Naive B cell (primary cell): ENCODE data around the gene CRADD. TPM values are rescaled to one million over a fixed set of nuclear protein-coding genes. Genes with fewer than 3 reads are reported as not detected.

ENCODE experiments used
- ATAC-seq, 2 donors: fragments of 150-1000 bp; cut with Tn5 transposase; 2 replicates each; pipeline ENCODE4 v1.10.0; 2021; ENCODE audit warnings: low read depth in 2 of 2, mild to moderate bottlenecking in 2 of 2, moderate library complexity in 2 of 2
- DNase-seq: peaks from one replicate; pipeline ENCODE4 v3.0.0; 2022
- H3K27ac Mint-ChIP-seq, 6 donors: one replicate each; pipeline ENCODE4 v1.8.0; 2020 to 2022; ENCODE audit warnings: mild to moderate bottlenecking in 6 of 6, mixed read lengths in 6 of 6, moderate library complexity in 5 of 6, inconsistent platforms in 2 of 6
- H3K27me3 Mint-ChIP-seq, 3 donors: one replicate each; pipeline ENCODE4 v1.8.0; 2021 to 2022; ENCODE audit warnings: mixed read lengths in 3 of 3, mild to moderate bottlenecking in 1 of 3
- H3K36me3 Mint-ChIP-seq, 2 donors: one replicate each; pipeline ENCODE4 v1.8.0; 2020 to 2022; ENCODE audit warnings: mixed read lengths in 2 of 2, inconsistent platforms in 1 of 2, mild to moderate bottlenecking in 1 of 2
- H3K4me1 Mint-ChIP-seq, 3 donors: one replicate each; pipeline ENCODE4 v1.8.0; 2020 to 2022; ENCODE audit warnings: mixed read lengths in 3 of 3, inconsistent platforms in 1 of 3, mild to moderate bottlenecking in 1 of 3, moderate library complexity in 1 of 3
- H3K4me3 Mint-ChIP-seq, 8 donors: one replicate each; pipeline ENCODE4 v1.8.0; 2020 to 2022; ENCODE audit warnings: mild to moderate bottlenecking in 8 of 8, mixed read lengths in 8 of 8, moderate library complexity in 8 of 8, inconsistent platforms in 2 of 8
- H3K9me3 Mint-ChIP-seq, 7 donors: one replicate each; pipeline ENCODE4 v1.8.0; 2020 to 2022; ENCODE audit warnings: mixed read lengths in 7 of 7, mild to moderate bottlenecking in 5 of 7, inconsistent platforms in 2 of 7, moderate library complexity in 1 of 7
- polyA plus RNA-seq, 6 donors: library from polyadenylated mRNA; unstranded; fragments of 300-500 nt; fragmentation: Illumina TruSeq; gene quantifications; one replicate each; pipeline ENCODE4 v1.2.3, GENCODE V29; 2021; ENCODE audit warnings: low read depth in 6 of 6

The CRADD gene
- polyA plus RNA-seq, 6 donors from 2014 or later = 11.1 to 21.1 (median 11.1) TPM

GRCh38 chr12:93736640-93737178 lies 59.5 kb downstream of the CRADD start:
- DNase-seq = no peak
- Mint-ChIP-seq H3K36me3 (peaks cover 0 to 12% of the 10 kb centered on the region in 2 donors), H3K4me1 (peaks cover 27 to 29% (median 29%) of the 10 kb centered on the region in 3 donors), H3K27ac (no peak overlapping the region), H3K9me3 (peaks cover 0 to 3% (median 0%) of the 10 kb centered on the region in 7 donors), H3K4me3 (no peak overlapping the region), H3K27me3 (peaks cover 0 to 8% (median 0%) of the 10 kb centered on the region in 3 donors)
- no peak for ATAC-seq

- H3K27me3 Mint-ChIP-seq = peaks cover 0 to 8% (median 0%) of the 10 kb centered on the region in 3 donors
- peak overlapping the region in 1 of 8 donors; percentile 39 for H3K4me3 Mint-ChIP-seq
- H3K36me3 Mint-ChIP-seq = peaks cover 0 to 12% of the 10 kb centered on the region in 2 donors
- peaks cover 0 to 3% (median 0%) of the 10 kb centered on the region in 7 donors for H3K9me3 Mint-ChIP-seq
- ATAC-seq (no peak), DNase-seq (no peak)
- H3K27ac Mint-ChIP-seq = peak overlapping the region in 2 of 6 donors; percentile 18 to 46
- peaks cover 33 to 35% (median 33%) of the 10 kb centered on the region in 3 donors for H3K4me1 Mint-ChIP-seq
Observed at GRCh38 chr12:93737457-93738198, 60.5 kb downstream of the CRADD start.

- Mint-ChIP-seq H3K36me3 (peaks cover 0 to 12% of the 10 kb centered on the region in 2 donors), H3K9me3 (peaks cover 0 to 3% (median 0%) of the 10 kb centered on the region in 7 donors), H3K27ac (peak overlapping the region in 5 of 6 donors; percentile 18 to 81 (median 39)), H3K4me3 (peak overlapping the region in 6 of 8 donors; percentile 14 to 70 (median 62)), H3K27me3 (peaks cover 0 to 8% (median 0%) of the 10 kb centered on the region in 3 donors), H3K4me1 (peaks cover 36 to 38% (median 38%) of the 10 kb centered on the region in 3 donors)
- no peak for ATAC-seq
- DNase-seq = no peak
Observed at GRCh38 chr12:93738199-93739058, 61.3 kb downstream of the CRADD start.

GRCh38 chr12:93740751-93741150 lies 63.6 kb downstream of the CRADD start:
- H3K9me3 Mint-ChIP-seq = no peaks in the 10 kb centered on the region
- H3K27me3 Mint-ChIP-seq = peaks cover 0 to 8% (median 0%) of the 10 kb centered on the region in 3 donors
- peaks cover 25 to 39% (median 38%) of the 10 kb centered on the region in 3 donors for H3K4me1 Mint-ChIP-seq
- DNase-seq (no peak), ATAC-seq (no peak)
- H3K36me3 Mint-ChIP-seq = no peaks in the 10 kb centered on the region
- H3K4me3 Mint-ChIP-seq = peak overlapping the region; percentile 74 to 96 (median 92)
- H3K27ac Mint-ChIP-seq = peak overlapping the region in 3 of 6 donors; percentile 5 to 94 (median 55)

- ATAC-seq = peak; percentile 38 to 46
- peaks cover 0 to 8% (median 0%) of the 10 kb centered on the region in 3 donors for H3K27me3 Mint-ChIP-seq
- DNase-seq = no peak
- H3K4me3 Mint-ChIP-seq = peak overlapping the region; percentile 81 to 96 (median 92)
- H3K9me3 Mint-ChIP-seq = no peaks in the 10 kb centered on the region
- peaks cover 25 to 39% (median 38%) of the 10 kb centered on the region in 3 donors for H3K4me1 Mint-ChIP-seq
- H3K27ac Mint-ChIP-seq = peak overlapping the region; percentile 4 to 94 (median 63)
- no peaks in the 10 kb centered on the region for H3K36me3 Mint-ChIP-seq
Observed at GRCh38 chr12:93741659-93742109, 64.5 kb downstream of the CRADD start.

GRCh38 chr12:93742110-93742934 lies 65.1 kb downstream of the CRADD start:
- Mint-ChIP-seq H3K27me3 (peaks cover 0 to 8% (median 0%) of the 10 kb centered on the region in 3 donors), H3K9me3 (no peaks in the 10 kb centered on the region), H3K4me3 (peak overlapping the region; percentile 81 to 96 (median 94)), H3K27ac (peak overlapping the region; percentile 38 to 94 (median 81)), H3K36me3 (no peaks in the 10 kb centered on the region), H3K4me1 (peaks cover 25 to 41% (median 39%) of the 10 kb centered on the region in 3 donors)
- peak; percentile 92 for ATAC-seq
- DNase-seq = peak; percentile 53

GRCh38 chr12:93743229-93743998 lies 66.2 kb downstream of the CRADD start:
- peak overlapping the region; percentile 60 to 96 (median 94) for H3K4me3 Mint-ChIP-seq
- no peaks in the 10 kb centered on the region for H3K36me3 Mint-ChIP-seq
- ATAC-seq = no peak
- H3K27ac Mint-ChIP-seq = peak overlapping the region in 3 of 6 donors; percentile 53 to 90 (median 78)
- no peaks in the 10 kb centered on the region for H3K9me3 Mint-ChIP-seq
- DNase-seq = no peak
- H3K27me3 Mint-ChIP-seq = peaks cover 0 to 2% (median 0%) of the 10 kb centered on the region in 3 donors
- H3K4me1 Mint-ChIP-seq = peaks cover 19 to 34% (median 29%) of the 10 kb centered on the region in 3 donors

- Mint-ChIP-seq H3K36me3 (no peaks in the 10 kb centered on the region), H3K4me3 (peak overlapping the region in 3 of 8 donors; percentile 81 to 93 (median 87)), H3K4me1 (peaks cover 15 to 28% (median 23%) of the 10 kb centered on the region in 3 donors), H3K27me3 (no peaks in the 10 kb centered on the region), H3K27ac (peak overlapping the region in 1 of 6 donors; percentile 78), H3K9me3 (no peaks in the 10 kb centered on the region)
- no peak for ATAC-seq
- DNase-seq = no peak
Observed at GRCh38 chr12:93743999-93744689, 67.0 kb downstream of the CRADD start.

- H3K36me3 Mint-ChIP-seq = no peaks in the 10 kb centered on the region
- ATAC-seq (no peak), DNase-seq (no peak)
- no peaks in the 10 kb centered on the region for H3K27me3 Mint-ChIP-seq
- H3K4me1 Mint-ChIP-seq = peaks cover 15 to 28% (median 23%) of the 10 kb centered on the region in 3 donors
- H3K4me3 Mint-ChIP-seq = peak overlapping the region in 2 of 8 donors; percentile 4 to 5
- H3K27ac Mint-ChIP-seq = no peak overlapping the region
- H3K9me3 Mint-ChIP-seq = no peaks in the 10 kb centered on the region
Observed at GRCh38 chr12:93745286-93745685, 68.1 kb downstream of the CRADD start.

GRCh38 chr12:93746572-93747168 lies 69.5 kb downstream of the CRADD start:
- no peak for DNase-seq
- Mint-ChIP-seq H3K27me3 (no peaks in the 10 kb centered on the region), H3K4me3 (no peak overlapping the region), H3K4me1 (peaks cover 9 to 18% (median 13%) of the 10 kb centered on the region in 3 donors), H3K9me3 (peaks cover 0 to 3% (median 0%) of the 10 kb centered on the region in 7 donors), H3K27ac (peak overlapping the region in 1 of 6 donors; percentile 16), H3K36me3 (no peaks in the 10 kb centered on the region)
- ATAC-seq = no peak
